HepG2 (cell line): ENCODE data around the gene LRRC53.

ENCODE experiments used
- BHLHE40 ChIP-seq: IDR thresholded peaks from 2 replicates; pipeline ENCODE4 v1.6.1; 2011; ENCODE audit warnings: low read length, improper control_type of control experiment
- CEBPB ChIP-seq: IDR thresholded peaks from 2 replicates; pipeline ENCODE4 v1.6.1; 2011; ENCODE audit warnings: low read depth, low read length, improper control_type of control experiment, borderline replicate concordance
- CTCF ChIP-seq: sonication (generic); formaldehyde crosslinking; IDR thresholded peaks from 2 replicates; pipeline ENCODE4 v1.5.0; 2020; ENCODE audit warnings: mild to moderate bottlenecking, missing genetic modification reagents, moderate library complexity
- MAZ ChIP-seq, 2 experiments: sonication (generic) in 1 of 2; formaldehyde crosslinking in 1 of 2; IDR thresholded peaks; 2 replicates each; pipeline versions ENCODE4 v1.5.0 to v1.6.1; 2012 to 2020; ENCODE audit warnings: low read depth in 2 of 2, mild to moderate bottlenecking in 2 of 2, borderline replicate concordance in 1 of 2, improper control_type of control experiment in 1 of 2, low read length in 1 of 2, missing genetic modification reagents in 1 of 2, moderate library complexity in 1 of 2
- MEIS2 ChIP-seq: sonication (generic); formaldehyde crosslinking; IDR thresholded peaks from 2 replicates; pipeline ENCODE4 v1.9.0; 2021; ENCODE audit warnings: mild to moderate bottlenecking, missing genetic modification reagents
- SMARCC2 ChIP-seq: fragments of 450-650 bp; IDR thresholded peaks from 2 replicates; pipeline ENCODE4 v1.6.1; 2017; ENCODE audit warnings: antibody characterized with exemption, mild to moderate bottlenecking
- ZNF879 ChIP-seq: sonication (generic); formaldehyde crosslinking; IDR thresholded peaks from 2 replicates; pipeline ENCODE4 v1.8.1; 2023; ENCODE audit warnings: missing genetic modification reagents

GRCh38 chr1:74453277-74453676 is 59.1 kb downstream of the LRRC53 start:
- TF ChIP-seq CEBPB (no peak), CTCF (no peak), SMARCC2 (no peak), BHLHE40 (no peak), MAZ (IDR thresholded peaks at IDR 0.05; ENCODE audit: borderline replicate concordance, low read depth, low read length) (no peak), MAZ (CRISPR knock-in tag; IDR thresholded peaks at IDR 0.05; ENCODE audit: low read depth) (no peak), ZNF879 (CRISPR knock-in tag) (no peak), MEIS2 (CRISPR knock-in tag) (no peak)
